NCI-H2171 treated with DMSO at 0.1 percent for 48 hours (cell line): ENCODE results near the gene KRT16.
A peak's percentile ranks its signal among the peaks of the same experiment; 100 is the strongest.
"Not testable (repeated sequence)": the region's sequence is repeated elsewhere in the genome, so short reads cannot be mapped to it uniquely, and the experiment has no call there.

Source experiments
- DNase-seq: peaks from one replicate; lab custom pipeline; 2025; lab: John Stamatoyannopoulos, UW

Gene KRT16

GRCh38 chr17:41647940-41648410, 35.4 kb upstream of the KRT16 start:
- DNase-seq = peak; percentile 80

GRCh38 chr17:41647038-41647813, 34.7 kb upstream of the KRT16 start:
- no peak for DNase-seq

GRCh38 chr17:41642252-41643156, 29.9 kb upstream of the KRT16 start:
- DNase-seq = no peak

GRCh38 chr17:41640596-41640995, 28.0 kb upstream of the KRT16 start:
- DNase-seq = not testable (repeated sequence)

- no peak for DNase-seq
These were observed 27.2 kb upstream of the KRT16 start for GRCh38 chr17:41639492-41640473.

- DNase-seq = no peak
These were observed 26.4 kb upstream of the KRT16 start for GRCh38 chr17:41638941-41639340.

- DNase-seq = no peak
These were observed 25.6 kb upstream of the KRT16 start for GRCh38 chr17:41638194-41638593.

GRCh38 chr17:41636652-41637051, 24.1 kb upstream of the KRT16 start:
- no peak for DNase-seq

GRCh38 chr17:41635121-41636097, 22.8 kb upstream of the KRT16 start:
- DNase-seq = no peak

- no peak for DNase-seq
These were observed 22.1 kb upstream of the KRT16 start for GRCh38 chr17:41634639-41635038.

- no peak for DNase-seq
These were observed 21.1 kb upstream of the KRT16 start for GRCh38 chr17:41633556-41634199.

GRCh38 chr17:41632482-41633105, 20.0 kb upstream of the KRT16 start:
- no peak for DNase-seq

GRCh38 chr17:41631898-41632285, 19.3 kb upstream of the KRT16 start:
- no peak for DNase-seq

GRCh38 chr17:41631025-41631897, 18.7 kb upstream of the KRT16 start:
- DNase-seq = no peak

- DNase-seq = no peak
These were observed 17.5 kb upstream of the KRT16 start for GRCh38 chr17:41629826-41630670.

GRCh38 chr17:41629316-41629715, 16.7 kb upstream of the KRT16 start:
- DNase-seq = no peak

- DNase-seq = not testable (repeated sequence)
These were observed 16.2 kb upstream of the KRT16 start for GRCh38 chr17:41628621-41629255.
